ENCODE measurements around the gene ERCC1. TPM values are rescaled to one million over a fixed set of nuclear protein-coding genes. Genes with fewer than 3 reads are reported as not detected.

The ERCC1 gene
- polyA plus RNA-seq, 1 donor: 73.9 TPM

DNA sequence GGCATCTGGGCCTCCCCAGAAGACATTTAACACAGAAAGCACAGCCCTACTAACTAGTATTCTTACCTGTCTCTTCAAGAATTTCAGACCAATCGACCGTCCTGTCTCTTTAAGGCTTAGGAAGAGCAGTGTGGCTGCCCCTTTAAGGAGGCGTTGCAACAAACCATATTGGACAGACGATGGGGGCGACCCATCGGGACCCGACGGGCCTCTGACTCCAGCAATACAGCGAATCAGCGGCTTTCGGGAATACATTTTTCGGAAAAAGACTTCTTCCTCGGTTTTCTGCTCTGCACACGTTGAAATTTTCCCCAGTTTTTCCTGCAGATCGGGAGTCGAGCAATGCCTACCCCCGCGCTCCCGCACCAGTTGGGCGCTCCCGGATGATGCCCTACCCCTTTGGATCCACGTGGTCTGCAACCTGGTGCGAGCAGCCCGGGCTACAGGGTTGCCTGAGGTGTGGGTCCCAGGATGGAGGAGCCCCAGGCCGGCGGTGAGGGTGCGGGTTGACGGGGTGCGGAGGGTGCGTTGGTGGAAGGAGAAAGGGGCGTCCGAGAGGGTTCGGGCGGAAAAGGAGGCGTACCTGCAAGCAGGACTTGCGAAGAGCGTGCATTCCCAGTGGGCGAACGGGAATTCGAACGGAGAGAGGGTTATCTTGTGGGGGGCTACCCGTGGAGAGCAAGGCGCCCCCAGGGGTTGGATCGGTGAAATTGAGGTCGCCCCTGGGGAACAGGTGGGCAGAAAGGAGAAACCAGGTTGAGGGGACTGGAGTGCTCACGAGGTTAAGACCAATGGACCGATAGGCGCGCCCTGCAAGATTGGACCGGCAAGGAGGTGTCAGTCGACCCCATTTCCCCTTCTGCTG, 17.3 kb downstream of the ERCC1 start, which contains the start of gene POLR1G:
TSS of gene POLR1G (plus strand) at position 419 of the 865 bp plus-strand sequence. CDS start at position 472, 53 bp downstream.
- peak; percentile 89 for DNase-seq

DNA sequence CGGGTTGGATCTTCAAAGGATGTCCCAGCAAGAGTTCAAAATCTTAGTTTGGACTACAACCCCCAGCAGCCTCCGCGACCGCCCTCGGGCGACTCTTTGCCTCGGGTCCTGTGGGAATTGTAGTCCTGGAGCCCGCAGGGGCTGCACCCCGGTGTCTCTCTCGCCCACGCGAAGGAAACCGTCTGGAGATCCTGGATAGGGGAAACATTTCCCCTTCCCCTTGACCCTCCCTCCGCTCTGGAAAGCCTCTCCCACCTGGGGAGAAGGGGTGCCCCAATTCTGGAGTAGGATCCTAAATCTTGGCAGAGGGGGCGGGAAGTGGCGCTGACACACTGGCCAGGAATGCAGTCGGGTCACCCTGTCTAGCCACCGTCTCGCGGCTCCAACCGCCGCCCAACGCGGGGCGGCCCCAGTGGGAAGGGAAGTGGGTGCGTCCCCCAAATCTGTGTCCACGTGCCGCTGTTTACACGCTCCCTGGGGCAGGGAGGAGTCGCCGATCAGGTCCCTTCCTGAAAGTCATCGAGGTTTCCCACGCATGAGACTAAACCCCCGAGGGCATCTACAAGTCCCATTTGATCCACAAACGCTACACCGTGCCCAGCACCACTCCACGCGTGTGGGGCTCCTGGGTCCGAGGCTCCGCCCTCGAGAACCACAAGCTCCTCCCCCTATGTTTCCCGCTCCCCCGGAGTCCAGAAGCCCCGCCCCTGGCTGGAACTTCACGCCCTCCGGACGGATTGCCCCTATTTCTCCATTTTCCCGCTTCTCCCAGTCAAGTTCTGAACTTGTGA, 18.1 kb downstream of the ERCC1 start:
- no peak for DNase-seq

DNA sequence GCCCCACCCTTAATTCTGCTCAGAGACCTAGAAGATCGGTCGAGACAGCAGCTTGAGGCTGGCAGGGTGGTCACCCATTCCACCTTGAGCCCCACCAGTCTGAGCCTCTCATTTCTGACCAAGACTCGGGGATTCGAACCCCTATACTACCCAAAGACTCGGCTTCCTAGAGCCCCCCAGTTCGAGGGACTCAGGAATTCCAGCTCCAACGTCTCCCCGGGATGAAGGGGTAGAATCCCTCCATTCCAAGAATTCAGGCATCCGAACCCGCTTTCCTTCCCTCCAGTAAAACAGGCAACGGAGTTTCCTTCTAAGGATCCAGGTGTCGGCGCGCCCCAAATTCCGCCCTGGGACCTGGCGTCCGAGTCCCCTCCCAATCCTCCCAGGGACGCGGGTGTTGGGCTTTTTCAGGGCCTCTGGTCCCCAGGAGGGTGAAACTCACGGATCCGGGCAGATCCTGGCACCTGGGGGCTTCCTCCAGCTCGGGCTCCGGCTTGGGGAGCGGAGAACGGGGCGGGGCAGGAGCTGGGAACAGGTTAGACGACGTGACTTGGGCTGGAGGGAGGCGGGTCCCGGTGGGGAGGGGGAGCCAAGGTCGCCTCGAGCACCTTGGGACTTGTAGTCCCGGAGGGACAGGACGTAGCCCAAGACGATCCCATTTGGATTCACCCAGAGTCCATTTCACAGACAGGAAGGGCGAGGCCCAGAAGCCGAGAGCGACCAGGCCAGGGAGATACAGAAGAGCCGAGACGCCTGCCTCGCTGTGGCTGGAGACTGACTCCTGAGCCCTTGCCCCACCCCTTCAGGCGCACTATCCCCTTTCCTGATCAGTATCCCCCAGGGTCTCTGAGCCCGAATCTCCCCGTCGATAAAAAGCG, 18.9 kb downstream of the ERCC1 start, which contains the start of gene PPP1R13L:
TSS of gene PPP1R13L (minus strand) at position 513 of the 878 bp plus-strand sequence. CDS start 6,751 bp downstream, outside the sequence.
- no peak for DNase-seq

DNA sequence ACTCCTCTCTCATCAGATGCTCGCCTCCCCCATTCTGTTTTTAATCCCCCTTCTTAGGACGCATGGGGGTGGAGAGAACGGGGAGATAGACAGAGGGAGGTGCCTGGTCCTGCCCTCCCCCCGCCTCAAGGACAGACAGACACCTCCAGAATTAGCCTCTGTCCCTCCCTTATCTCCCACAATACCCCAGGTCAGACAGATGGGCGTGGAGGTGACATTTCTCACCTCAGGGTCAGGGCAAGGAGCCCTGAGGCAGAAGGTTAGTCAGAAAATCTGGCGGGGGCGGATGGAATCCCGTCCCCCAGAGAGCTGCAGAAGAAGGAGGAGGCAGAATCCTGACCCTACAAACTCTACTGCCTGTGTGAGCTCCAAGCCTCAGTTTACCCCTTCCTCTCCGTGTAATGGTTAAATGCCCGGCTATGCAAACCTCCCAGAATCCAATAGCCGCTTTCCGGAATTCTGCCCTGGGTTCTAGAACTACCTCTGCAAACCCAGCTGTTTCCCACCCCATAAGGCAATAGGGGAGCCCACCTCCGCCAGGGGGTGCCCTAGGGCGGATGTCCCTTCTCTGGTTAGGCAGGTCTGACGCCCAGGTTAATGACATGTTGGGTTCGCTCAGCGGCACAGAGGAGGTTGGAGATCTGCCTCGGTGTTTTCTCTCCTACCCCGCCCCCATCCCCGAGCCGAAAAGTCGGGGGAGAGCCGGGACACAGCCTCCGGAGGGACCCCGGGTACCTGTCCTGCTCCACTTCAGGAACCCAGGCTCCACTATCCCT, 19.7 kb downstream of the ERCC1 start:
- no peak for DNase-seq

DNA sequence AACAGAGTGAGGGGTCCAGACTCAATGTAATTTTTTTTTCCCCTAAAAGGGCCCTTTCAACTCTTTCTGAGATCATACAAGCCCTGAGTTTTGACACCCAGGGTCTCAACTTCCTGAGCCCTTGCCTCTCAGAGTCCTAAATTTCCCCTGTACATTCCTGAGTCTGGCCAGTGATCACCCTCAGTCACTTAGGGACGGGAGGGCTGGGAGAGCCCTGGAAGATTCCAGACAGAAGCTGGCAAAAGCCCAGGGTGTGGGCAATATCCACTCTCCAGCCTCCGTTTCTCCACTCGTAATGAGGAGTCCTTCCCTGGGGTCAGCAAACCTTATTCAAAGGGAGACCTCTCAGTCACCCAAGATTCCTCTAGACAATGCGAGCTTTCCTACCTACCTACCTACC, 20.4 kb downstream of the ERCC1 start:
- DNase-seq: no peak

DNA sequence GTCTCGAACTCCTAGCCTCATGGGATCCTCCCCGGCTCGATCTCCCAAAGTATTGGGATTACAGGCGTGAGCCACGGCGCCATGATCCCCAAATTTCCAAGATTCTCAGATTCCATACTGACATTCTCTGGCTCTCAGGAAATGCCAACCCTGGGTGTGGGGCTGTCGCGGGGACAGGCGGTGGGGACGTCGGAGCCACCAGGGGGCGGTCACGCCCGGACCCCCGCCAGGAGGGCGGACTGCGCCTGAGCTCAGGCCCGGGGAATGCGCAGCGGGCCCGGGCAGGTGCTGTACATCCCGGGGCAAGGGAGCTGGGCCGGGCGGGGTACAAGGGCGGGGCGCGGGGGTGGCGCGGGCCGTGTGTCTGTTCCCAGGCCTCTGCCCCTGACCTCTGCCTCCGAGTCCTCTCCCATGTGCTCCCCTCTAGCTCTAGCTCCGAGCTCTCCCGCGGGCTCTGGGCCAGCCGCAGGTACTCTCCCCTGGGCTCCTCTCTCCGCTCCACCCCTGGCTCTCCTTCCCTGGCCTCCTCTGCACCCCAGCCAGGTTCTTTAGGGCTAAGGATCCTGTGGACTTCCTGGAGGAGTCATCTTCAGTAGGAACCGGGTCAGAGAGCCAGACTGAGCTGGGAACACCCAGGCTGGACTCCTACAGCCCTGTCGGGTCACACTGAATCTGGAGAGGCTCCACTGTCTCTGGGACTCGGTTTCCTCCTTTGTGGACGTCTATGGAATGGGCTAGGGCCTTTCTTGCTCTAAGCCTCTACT, 21.2 kb downstream of the ERCC1 start:
- DNase-seq: no peak

DNA sequence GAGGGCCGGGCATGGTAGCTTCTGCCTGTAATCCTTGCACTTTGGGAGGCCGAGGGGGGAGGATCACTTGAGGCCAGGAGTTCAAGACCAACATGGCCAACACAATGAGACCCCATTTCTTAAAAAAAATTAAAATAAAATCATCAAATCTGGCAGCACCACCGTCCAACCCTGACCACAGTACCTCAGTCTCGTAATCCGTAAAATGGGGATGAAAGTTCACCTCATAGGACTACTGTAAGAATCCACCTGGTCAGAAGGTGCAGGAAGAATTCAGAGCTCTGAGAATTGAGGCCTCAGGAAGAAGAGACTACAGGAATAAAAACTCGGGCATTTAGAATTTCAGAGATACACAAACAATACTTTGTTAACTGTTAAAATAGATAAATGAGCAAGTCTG, 21.9 kb downstream of the ERCC1 start:
- DNase-seq: no peak

DNA sequence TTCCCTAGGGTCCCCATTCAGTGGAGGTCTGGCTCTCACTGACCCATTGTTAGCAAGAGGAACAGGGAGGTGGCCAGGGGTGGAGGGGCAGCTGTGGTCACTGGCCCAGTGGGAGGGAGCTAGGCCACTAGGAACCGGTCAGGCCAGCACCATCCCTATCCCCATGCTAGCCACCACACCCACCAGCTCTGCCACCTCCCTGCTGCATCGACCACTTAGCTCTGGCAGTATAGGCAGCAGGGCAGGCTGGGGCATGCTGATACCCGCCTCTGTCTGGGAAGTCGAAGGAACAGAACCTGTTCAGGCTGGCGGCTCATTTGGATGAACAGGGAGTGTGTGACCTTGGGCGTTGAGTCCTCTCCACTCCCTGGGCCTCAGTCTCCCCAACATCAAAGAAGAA, 23.5 kb downstream of the ERCC1 start:
- DNase-seq: no peak

DNA sequence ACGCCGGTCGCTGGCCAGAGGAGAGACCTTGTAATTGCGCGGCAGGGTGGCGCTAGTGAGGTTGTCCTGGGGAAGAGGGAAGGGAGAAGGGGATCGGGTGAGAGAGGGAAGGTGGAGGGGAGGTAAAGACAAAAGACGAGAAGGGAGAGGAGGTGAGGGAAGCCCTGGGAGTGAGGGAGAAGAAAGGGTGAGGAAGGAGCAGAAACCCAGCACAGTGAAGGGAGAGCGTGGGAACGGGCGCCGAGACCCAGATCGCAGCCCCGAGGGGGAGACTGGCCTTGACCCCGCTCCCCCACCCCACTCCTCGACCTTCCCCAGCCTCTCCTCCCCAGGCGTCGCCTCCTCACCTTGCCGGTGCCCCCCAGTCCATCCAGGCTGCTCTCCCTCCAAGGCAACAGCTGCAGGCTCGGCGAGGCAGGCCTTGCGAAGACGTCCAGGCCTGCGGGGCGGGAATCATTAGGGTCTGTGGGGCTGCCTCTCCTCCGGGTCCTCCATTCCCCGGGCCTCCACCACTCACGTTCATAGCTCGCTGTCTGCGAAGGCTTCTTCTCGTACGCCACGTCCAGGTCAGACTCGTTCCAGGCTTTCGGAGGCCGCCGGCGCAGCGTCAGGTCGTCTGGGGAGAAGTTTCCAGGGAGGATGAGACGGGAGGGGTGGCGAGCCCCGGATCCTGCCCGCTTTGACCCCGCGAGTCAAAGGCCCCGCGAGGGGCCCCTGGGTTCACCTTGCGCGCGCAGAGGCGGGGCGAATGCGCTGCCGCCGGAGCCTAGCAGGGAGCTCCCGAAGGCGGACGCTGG, 27.7 kb downstream of the ERCC1 start:
- DNase-seq: no peak

DNA sequence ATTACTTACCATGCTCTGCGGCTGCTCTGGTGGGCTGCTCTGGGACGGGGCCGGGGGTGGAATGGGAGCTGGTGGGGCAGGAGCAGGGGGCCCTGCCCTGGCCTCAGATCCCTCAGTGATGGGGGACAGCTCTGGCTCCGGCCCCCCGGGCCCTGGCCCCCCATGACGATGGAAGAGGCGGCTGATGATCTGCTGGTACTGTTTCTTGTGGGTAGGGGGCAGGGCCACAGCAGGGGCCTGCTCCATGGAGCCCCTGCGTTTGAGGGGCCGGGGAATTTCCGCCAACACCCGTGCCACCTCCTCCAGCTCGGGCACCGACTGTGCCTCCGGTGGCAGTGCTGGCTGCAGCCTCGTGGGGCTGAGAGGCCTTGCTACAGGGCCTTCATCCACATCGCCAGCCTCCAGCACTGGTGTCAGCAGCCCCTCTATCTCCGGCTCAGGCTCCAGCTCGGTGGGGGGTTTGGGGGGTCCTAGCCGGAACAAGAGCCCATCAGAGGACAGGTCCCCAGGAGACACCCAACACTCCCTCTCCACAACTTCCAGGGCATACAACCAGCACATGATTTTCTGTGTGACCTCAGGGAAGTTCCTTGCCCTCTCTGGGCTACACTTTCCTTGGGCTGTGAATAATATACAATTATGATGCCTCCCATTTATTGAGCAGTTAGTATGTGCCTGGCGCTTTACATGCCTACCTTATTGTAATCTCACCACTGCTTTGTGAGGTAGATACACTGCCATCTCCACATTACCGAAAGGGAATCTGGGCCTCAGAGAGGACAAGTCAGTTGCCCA, 31.6 kb downstream of the ERCC1 start:
- DNase-seq: no peak

DNA sequence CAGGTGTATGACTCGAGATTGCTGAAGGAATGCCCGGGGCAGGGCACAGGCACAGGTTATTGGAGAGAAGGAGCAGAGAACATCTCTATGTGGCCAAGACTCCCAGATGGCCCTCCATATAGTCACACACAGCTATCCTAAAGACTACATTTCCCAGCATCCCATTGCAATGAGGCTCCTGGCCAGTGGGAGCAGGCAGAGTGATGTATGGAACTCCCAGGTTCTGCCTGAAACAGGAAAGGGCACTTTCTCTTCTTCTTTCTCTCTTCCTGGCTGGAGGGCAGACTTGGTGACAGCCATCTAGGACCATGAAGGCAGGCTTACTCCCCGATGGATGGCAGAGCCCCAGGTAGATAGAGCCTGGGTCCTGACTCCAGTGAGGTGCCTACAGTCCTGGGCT, 32.4 kb downstream of the ERCC1 start:
- DNase-seq: no peak

DNA sequence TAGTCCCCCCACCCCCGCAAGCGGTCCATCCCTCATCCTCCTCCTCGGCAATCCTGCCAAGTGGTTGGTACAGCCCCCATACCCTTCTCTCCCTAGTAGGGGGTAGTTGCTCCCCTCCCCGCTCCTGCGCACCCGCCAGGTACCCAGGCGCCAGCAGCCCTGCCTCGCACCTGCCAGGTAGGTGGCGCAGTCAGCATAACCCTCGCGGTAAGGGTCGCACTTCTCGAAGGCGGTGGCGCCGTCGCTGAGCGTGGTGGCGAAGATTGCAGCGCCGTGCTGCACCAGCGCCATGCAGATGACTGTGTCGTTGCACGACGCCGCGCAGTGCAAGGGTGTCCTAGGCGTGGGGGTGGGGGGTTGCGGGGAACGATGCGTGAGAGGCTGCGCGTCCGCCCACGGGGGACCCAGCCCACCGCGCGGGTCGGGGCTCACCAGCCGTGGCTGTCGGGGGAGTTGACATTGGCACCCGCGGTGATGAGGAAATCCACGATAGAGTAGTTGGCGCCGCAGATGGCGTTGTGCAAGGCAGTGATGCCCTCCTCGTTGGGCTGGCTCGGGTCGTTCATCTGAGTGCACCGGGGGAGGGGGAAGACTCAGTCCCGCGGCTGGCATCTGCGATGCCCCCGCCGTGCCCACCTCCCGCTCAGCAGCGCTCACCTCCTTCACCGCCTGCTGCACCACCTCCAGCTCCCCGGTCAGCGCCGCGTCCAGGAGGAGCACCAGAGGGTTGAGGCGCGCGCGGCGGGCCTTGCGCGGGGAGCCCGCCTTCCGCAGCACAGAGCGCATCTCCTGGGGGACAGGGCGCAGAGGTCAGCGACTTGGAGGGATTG, 38.1 kb downstream of the ERCC1 start:
- DNase-seq: no peak

DNA sequence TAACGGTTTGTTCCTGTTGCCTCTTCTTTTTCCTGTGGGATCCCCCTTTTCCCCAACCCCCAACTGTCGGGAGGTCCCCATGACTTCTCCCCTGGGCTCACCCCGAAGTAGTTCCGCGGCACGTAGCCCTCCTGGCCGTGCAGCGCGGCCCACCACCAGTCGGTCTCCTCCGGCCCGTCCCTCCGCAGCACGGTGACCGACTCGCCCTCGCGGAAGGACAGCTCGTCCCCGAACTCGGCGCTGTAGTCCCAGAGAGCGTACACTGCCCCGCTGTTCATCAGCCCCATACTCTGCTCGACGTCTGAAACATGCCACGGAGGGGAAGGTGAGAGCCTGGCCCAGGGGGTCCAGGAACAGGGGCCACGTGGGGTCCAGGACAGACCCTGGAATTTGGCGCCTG, 41.3 kb downstream of the ERCC1 start:
- DNase-seq: no peak

DNA sequence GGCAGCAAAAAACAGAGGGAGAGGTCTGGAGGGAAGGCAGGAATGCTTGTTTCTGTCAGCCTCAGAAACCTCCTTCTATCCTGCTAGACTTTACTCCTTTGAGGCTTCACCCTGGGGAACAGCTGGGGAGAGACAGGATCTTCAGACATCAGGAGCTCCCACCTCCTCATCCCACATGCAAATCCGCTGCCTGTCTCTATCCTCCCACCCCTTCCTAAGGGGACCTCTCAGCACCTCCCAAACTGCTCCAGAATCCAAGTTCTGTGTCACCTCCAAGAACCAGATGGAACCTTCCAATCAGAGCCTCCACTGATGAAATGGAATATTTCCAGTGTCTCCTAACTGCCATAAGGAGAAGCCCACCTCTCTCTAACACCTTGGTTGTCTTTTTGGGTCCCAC, 43.6 kb downstream of the ERCC1 start:
- DNase-seq: no peak

DNA sequence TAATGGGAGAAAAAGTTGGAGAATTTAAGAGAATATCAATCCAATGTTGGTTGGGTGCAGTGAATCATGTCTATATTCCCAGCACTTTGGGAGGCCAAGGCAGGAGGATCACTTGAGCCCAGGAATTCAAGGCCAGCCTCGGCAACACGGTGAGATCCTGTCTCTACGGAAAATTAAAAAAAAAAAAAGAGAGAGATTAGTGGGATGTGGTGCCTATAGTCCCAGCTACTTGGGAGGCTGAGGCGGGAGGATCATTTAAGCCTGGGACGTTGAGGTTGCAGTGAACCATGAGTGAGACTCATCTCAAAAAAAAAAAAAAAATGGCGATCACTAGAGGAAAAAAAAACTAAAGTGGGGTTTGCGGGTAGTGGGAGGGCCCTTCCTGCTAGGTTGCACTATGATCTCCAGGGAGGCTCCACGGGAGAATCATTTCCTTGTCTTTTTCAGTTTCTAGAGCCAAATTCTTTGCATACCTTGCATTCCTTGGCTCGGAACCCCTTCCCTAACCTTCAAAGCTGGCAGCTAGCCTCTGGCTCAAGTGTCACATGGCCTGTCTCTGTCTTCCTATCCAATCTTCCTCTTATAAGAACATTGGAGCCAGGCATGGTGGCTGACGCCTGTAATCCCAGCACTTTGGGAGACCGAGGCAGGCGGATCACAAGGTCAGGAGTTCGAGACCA, 47.5 kb downstream of the ERCC1 start:
- peak; percentile 61 for DNase-seq

DNA sequence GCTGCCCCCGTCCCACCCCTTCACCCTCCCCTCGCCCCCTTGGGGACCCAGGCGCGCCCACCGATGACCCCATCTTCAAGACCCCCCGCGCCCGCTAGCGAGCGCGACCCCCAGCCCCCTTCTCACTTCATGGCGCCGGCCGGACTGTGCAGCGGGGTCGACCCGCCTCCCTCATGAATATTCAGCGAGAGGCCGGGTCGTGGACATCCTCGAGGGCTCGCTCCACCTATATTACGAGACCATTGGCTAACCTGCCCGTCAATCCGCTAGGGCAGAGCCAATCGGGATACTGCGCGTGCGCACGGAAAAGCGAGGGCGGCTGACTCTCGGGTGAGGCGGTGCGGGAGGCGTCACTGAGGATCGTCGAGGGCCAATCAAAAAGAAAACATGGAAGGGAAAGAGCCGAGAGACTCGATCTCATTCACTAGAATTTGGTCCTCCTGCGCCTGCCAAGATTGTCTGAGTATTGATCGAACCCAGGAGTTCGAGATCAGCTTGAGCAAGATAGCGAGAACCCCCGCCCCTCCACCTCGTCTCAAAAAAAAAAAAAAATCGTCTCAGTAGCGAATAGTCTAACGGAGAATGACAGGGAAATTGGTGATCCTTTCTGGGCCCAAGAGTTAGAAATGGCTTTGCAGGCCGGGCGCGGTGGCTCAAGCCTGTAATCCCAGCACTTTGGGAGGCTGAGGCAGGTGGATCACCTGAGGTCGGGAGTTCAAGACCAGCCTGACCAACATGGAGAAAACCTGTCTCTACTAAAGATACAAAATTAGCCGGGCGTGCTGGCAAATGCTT, 53.1 kb downstream of the ERCC1 start, which contains the start of gene ERCC2:
TSS of gene ERCC2 (minus strand) at position 164 of the 795 bp plus-strand sequence. CDS start at position 131, 33 bp downstream.
- DNase-seq: peak; percentile 99

Data from left kidney (tissue), 2 donors.